Endothelial cell of hepatic sinusoid (primary cell): ENCODE results near the gene KISS1R.

Source experiments
- in situ Hi-C: cut with HindIII; loops from 2 replicates; pipeline ENCODE4 v1.10.0; 2017; ENCODE audit warnings: low sequenced_read_pairs

KISS1R gene

DNA sequence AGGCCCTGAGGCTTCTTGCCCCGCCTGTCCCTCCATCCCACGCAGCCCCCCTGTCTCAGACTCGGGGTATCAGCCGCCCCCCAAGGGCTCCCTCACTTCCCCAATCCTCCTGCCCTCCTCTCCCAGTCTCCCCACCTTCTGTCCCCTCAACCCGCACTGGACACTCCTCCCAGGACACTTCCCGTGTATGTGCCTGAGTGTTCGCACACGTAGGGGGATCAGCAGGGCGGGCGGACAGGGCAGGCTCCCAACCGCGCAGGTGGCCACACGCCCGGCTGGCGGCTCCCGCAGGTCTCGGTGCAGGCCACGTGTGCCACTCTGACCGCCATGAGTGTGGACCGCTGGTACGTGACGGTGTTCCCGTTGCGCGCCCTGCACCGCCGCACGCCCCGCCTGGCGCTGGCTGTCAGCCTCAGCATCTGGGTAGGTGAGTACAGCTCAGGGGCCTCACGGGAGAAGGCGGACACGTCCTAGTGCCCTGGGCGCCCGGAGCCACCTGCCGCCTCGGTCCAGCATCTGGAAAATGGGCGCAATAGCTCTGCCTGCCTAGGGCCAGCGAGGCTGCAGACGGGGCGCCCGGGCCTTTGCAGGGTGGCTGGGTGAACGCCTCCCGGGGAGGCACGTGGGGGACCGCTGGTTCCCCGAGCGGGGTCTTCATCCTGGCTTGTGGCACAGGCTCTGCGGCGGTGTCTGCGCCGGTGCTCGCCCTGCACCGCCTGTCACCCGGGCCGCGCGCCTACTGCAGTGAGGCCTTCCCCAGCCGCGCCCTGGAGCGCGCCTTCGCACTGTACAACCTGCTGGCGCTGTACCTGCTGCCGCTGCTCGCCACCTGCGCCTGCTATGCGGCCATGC lies 2.3 kb downstream of the KISS1R start:
- in situ Hi-C loops = no loop called here

DNA sequence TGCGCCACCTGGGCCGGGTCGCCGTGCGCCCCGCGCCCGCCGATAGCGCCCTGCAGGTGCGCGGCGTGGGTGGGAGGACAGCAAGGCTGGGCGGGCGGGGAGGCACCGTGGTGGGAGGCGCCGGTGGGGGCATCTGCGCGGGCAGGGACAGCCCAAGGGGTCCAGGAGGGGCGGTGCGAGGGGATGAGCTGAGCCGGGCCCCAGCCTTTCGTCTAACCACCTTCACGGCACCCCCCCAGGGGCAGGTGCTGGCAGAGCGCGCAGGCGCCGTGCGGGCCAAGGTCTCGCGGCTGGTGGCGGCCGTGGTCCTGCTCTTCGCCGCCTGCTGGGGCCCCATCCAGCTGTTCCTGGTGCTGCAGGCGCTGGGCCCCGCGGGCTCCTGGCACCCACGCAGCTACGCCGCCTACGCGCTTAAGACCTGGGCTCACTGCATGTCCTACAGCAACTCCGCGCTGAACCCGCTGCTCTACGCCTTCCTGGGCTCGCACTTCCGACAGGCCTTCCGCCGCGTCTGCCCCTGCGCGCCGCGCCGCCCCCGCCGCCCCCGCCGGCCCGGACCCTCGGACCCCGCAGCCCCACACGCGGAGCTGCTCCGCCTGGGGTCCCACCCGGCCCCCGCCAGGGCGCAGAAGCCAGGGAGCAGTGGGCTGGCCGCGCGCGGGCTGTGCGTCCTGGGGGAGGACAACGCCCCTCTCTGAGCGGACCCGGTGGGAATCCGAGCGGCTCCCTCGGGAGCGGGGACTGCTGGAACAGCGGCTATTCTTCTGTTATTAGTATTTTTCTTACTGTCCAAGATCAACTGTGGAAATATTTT lies 3.1 kb downstream of the KISS1R start:
- in situ Hi-C loops = no loop called here

DNA sequence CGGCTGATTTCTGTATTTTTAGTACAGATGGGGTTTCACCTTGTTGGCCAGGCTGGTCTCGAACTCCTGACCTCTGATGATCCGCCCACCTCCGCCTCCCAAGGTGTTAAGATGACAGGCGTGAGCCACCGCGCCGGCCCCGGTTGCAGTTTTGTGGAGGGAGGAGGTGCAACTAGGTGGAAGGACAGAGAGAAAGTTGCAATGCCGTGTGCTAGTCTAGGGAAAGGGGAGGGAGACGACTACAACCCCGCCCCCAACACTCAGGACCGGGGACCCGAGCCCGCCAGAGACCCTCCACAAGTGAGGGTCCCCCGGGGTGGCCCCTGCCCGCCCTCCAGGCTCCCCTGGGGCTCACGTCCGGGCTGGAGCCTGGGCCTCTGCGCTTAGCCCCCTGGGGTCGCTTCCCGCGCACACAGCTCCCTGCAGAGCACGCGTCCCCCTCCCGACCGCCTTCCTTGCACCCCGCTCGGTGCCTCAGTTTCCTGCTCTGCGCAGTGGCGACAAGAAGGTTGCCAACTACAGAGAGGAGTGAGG lies 7.5 kb downstream of the KISS1R start:
- in situ Hi-C loops = no loop called here

DNA sequence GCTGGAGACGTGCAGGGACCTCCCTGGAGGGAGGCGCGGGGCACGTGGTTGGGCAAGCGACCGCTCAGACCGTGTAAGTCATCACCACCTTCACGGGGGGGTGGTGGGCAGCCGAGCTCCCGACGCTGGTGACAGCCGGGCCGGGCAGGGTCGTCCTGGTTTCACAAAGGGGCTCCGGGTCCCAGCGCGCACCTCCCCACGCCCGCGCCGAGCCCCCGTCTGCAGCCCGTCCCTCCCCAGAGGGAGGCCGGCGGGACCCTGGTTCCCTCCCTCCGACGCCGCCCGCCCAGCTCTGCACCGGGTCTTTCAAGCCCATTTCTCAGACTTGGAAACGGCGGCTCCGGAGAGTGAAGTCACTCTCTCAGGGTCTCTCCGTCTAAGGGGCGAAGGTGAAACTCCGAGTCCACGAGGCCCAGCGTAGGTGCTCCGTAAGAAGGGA lies 8.0 kb downstream of the KISS1R start:
- in situ Hi-C loops = no loop called here

DNA sequence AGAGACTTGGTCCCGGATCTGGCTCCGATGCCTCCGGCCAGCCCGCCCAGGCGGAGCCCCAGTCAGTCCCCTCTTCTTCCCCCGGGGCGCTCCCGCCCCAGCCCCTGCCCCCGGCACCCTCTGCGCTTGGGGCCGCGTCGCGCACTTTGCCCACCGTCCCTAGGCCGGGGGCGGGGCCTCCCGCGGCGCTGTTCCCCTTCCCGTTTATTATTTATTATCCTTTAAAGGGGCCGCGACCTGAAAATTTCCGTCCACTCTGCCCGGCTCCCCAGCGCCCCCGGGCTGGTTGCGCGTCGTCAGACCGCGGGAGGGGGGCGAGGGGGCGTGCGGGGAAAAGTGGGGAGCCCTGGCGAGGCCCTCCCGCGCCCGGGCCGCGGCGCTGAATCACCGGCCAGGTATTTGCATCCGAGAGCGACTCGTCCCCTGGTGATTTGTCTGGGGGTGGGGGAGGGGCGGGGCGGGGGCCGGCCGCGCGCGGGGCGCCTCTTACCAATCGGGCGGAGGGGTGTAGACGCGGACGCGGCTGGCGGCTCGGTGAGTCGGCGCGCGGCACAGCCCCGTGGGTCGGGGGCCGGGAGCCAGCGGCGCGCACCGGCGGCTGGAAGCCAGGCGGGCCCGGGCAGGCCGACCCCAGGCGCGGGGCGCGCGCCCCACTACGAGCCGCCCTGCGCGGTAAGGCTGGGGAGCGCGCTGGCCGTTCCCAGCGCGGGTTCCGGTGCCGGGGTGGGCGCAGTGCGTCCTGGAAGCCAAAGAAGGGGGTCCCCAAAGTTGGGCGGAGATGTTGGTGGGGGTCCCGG lies 8.6 kb downstream of the KISS1R start, which contains the start of gene ARID3A:
Gene ARID3A, plus strand, starts transcription at position 510 of the 797 bp plus-strand sequence. CDS start 3,494 bp downstream, outside the sequence.
- in situ Hi-C loops = no loop called here

DNA sequence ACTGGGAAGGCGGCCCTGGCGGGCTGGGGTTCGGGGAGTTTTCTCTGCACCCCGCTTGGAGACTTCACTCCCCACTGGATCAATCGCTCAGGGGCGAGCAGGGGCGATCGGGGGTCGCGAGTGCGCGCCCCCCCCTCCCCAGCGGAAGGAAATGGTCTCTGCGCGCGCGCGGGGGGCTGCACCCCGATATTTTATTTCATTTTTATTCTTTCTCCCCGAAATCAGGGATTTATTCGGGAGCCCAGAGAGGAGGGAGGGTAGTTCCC lies 9.1 kb downstream of the KISS1R start:
- in situ Hi-C loops = no loop called here

DNA sequence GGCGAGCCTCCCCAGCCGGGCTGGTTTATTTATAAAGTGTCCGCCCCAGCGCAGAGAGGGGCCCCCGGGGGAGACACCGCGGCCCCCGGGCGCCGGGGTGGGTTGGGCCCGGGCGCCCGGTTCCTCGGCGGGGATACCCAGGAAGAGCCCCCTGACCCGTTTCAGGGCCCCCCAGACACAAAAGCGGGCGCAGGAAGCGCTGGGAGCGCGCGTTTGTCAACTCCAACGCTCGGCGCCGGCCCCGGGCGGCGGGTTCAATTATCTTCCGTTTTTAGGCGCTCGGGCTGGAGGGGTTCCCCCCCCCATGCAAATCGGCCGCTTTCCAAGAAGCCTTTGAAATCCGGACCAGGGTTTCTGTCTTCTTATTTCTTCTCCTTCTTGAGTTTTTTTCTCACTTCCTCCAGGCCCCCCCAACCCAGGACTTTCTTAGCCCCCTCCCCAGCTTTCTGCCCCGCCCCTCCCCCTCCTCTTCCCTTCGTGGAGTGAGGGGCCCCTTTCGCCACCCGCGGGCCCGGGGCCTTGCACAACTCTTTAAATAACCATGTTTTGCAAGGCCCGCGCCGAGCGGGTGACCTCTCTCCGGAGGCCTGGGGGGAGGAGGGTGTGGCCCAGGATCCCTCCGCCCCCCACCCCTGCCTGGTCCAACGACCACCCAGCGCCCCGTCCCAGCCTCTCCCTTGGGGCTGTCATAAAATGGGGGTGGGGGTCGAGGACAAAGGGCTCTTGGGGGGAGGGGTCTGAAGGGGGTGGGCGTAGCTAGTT lies 9.6 kb downstream of the KISS1R start:
- in situ Hi-C loops = no loop called here

DNA sequence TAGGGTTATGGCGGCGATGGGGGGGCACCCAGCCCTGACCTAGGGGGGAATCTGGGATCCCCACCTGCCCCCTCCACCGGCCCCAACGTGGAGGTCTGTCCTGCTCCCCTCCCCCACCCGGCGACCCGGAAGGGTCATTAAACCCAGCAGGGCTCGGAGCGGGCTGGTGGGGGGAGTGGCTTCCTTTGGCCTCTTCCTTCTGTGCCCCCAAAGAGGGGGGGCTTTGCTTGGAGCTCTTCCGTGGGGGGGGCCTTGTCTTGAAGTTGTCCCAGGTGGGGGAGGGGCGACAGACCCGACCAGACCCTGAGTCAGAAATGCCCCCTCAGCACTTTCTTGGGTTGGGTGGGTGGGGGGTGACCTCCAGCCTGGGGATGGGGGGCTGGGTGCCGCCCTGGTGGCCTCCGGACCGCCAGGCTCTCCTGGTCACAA lies 10.2 kb downstream of the KISS1R start:
- in situ Hi-C loops = no loop called here

DNA sequence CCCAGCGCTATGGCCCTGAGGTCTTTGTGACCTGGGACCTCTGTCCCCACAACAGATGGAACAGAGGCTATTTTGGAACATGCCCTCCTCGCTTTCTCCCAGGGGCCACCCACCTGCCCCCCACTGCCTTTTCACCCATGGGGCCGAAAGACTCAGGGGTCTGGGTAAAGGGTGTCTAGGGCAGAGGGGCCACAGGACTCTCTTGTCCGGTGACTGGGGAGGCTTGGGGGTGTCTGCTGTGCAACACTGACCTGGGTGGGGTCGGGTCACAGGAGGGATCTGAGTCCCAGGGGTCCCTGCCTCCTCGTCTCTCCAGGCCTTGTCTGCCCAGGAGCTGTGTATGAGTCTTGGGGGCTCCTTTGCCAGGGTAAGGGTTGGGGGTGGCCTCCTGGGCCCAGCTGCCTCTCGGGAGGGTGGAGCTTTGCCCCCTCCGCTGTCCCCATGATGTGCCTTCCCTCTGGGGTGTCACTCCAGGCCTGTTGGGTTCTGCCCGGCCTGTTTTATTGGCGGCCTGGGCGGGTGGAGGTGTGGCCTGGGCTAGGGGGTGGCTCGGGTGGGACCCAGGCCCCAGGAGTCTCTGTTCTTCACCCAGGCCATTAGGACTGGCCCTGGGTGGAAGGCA lies 10.8 kb downstream of the KISS1R start:
- in situ Hi-C loops = no loop called here

DNA sequence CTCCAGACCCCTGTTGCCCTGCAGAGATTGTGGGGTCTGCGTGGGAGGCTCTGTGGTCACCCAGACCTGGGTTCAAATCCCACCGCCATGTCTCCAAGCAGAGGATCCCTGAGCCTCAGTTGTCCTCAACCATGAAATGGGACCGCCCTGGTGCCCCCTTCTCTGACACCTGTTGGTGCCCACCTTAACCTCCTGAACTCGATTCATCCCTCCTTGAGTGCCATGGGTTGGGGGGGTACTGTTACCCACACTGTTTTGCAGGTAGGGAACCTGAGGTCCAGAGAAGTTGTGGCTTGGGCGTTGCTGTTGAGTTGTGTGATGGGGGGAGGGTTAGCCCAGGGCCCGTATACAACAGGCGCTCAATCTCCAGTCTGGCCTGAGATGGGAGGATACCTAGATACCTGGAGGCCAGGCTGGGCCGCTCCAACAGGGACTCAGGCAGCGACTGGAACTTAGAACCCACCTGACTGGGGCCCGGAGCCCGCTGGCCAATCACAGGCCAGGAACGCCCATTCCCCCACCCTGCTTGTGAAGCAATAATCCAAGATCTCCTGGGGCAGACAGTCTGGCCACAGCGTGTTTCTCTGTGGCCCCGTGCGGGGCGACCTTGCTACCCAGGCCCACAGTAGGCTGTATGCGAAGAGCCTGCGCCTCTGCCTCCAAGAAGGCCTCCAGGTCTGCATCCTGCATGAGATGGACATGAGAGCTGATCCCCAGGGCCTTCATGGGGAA lies 11.5 kb downstream of the KISS1R start:
- in situ Hi-C loops = no loop called here

DNA sequence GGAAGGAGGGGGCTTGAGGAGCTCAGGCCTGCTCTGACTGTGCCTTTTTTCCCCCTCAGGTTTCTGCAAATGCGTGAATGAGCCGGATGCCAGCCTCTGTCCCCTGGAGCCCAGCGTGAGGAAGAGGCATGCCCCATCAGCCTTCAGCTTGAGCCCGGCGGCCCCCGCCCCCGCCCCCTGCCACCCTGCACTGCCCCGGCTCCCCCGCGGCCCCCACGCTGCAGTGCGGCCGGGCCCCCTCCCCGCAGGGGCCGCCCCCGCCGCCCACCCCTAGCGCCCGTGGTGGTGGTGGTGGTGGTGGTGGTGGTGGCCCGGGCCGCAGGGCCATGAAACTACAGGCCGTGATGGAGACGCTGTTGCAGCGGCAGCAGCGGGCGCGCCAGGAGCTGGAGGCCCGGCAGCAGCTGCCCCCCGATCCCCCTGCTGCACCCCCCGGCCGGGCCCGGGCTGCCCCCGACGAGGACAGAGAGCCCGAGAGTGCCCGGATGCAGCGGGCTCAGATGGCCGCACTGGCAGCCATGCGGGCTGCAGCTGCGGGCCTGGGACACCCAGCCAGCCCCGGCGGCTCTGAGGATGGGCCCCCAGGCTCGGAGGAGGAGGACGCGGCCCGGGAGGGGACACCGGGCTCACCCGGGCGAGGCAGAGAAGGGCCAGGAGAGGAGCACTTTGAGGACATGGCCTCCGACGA lies 12.2 kb downstream of the KISS1R start:
- in situ Hi-C loops = no loop called here

DNA sequence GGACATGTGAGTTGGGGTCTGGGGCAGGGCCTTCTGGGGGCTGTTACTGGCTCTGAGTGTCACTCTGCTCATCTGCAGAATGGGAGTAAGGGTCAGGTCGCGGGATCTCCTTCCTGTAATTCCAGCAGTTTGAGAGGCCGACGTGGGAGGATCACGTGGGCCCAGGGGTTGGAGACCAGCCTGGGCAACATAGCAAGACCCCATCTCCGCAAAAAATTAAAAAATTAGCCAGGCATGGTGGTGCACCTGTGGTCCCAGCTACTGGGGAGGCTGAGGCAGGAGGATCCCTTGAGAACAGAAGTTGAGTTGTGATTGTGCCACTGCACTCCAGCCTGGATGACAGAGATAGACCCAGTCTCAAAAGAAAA lies 12.7 kb downstream of the KISS1R start:
- in situ Hi-C loops = no loop called here

DNA sequence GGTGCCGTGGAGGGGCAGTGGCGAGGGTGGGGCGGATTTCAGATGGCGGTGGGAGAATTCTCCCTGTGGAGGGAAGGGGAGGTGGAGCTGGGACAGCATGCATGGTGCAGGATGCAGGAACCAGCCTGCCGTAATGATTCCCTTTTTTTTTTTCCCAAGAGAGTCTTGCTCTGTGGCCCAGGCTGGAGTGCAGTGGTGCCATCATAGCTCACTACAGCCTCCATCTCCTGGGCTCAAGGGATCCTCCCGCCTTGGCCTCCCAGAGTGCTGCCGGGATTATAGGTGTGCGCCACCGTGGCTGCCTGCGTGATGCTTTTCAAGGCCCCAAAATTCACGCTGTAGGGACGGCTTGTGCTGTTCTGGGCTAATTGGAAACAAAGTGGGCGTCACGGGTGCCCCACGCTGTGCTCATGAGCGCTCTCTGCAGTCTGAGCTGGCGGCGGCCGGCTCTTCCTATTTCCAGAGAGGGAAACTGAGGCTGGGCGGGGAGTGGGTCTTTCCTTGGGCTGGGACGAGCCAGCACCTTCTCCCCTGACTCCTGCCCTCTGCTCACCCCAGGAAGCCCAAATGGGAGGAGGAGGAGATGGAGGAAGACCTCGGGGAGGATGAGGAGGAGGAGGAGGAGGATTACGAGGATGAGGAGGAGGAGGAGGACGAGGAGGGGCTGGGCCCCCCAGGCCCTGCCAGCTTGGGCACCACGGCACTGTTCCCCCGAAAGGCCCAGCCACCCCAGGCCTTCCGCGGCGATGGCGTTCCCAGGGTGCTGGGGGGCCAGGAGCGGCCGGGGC lies 14.9 kb downstream of the KISS1R start:
- in situ Hi-C loops = no loop called here

DNA sequence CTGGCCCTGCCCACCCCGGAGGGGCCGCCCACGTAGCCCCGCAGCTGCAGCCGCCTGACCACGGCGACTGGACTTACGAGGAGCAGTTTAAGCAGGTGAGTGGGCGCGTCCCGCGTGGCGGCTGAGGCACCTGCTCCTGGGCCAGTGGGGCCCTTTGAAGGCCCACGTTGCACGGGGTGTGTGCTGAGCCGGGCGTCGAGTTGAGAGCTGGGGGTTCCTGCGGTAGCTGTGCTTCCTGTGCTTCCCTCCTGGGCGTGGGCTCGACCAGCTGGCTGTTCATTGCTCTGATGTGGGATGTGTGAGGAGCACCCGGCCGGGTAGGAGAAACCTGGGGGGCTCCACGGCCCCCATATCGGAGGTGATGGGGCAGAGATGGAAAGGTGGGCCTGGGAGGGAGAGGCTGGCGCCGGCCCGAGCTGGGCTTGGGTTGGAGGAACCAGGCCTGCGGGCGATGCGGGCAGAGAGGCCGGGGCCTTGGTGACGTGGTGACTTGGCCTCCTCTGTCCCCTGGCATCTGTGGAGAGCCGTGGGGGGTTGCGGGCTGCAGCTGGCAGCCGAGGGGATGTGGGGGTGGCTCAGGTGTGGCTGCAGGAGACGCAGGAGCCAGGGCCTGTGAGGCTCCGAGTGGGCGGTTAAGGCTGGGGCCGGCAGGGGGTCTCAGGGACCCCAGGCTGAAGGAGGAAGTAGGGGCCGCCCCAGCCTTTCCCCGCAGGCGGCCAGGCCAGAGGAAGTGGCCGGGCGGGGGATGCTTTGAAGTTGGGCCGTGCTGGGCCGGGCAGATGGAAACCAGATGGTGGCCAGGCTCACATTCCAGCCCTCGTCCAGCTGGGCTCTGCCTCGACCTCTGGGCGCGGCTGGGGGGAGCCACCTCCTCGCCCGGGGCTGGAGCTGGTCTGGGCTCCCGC lies 15.8 kb downstream of the KISS1R start:
- in situ Hi-C loops = no loop called here

DNA sequence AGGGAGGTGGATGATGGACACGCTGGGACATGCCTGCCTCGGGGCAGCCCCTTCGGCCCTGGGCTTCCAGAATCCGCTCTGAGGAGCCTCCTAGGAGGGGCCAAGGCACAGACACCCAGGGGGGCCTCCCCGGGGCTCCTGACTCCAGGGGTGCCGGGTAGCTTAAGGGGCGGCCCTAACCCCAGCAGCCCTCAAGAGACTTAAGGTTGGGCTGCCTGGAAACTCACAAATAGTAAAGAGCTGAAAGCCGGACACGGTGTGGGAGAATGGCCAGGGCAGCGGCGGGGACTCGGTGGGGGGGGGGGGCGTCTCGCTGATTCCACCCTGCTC lies 16.4 kb downstream of the KISS1R start:
- in situ Hi-C loops = no loop called here

DNA sequence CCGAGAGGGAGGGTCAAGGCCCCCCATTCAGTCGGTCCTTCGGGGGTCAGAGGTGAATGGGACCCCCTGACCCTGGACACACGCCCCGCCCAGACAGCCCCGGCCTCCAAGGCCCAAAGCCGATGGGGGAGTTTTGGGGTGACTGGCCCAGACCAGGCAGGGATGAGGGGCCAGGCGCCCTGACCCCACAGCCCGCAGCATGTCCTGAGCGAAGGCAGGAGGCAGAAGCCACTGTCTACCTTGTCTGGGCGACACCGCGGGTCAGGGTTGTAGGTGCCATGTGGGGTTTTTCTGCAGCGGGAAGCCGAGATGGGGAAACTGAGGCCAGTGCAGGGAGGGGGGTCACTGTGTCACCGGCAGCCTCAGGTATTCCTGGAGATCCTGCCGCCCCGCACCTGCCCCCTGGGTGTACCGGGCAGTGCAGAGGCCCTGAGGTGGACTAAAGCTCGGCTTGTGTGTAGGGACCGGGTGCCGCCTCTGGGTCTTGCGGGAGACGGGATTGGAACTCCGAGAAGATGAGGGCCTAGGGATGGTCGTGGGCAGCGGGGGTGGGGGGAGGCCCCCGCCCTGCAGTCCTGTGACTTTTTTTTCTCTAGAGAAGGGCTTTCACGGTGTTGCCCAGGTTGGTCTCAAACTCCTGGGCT lies 17.2 kb downstream of the KISS1R start:
- in situ Hi-C loops = no loop called here
